Lung microvascular endothelial cell (primary cell): Measurements from ENCODE around the gene CLCN6. TPM values are rescaled to one million over a fixed set of nuclear protein-coding genes. Genes with fewer than 3 reads are reported as not detected.
A peak's percentile ranks its signal among the peaks of the same experiment; 100 is the strongest.

Experiments
- DNase-seq, 2 donors: peaks; one replicate each; pipeline versions ENCODE4 v3.0.0 to v3.0.0-alpha.2; 2010; ENCODE audit warnings: low read depth in 2 of 2
- total RNA-seq: library from RNA; depleted of rRNA; stranded (reverse); fragments of >200 nt; gene quantifications from 2 replicates; pipeline ENCODE4 v1.2.1, GENCODE V29; 2014

Gene CLCN6, protein sequence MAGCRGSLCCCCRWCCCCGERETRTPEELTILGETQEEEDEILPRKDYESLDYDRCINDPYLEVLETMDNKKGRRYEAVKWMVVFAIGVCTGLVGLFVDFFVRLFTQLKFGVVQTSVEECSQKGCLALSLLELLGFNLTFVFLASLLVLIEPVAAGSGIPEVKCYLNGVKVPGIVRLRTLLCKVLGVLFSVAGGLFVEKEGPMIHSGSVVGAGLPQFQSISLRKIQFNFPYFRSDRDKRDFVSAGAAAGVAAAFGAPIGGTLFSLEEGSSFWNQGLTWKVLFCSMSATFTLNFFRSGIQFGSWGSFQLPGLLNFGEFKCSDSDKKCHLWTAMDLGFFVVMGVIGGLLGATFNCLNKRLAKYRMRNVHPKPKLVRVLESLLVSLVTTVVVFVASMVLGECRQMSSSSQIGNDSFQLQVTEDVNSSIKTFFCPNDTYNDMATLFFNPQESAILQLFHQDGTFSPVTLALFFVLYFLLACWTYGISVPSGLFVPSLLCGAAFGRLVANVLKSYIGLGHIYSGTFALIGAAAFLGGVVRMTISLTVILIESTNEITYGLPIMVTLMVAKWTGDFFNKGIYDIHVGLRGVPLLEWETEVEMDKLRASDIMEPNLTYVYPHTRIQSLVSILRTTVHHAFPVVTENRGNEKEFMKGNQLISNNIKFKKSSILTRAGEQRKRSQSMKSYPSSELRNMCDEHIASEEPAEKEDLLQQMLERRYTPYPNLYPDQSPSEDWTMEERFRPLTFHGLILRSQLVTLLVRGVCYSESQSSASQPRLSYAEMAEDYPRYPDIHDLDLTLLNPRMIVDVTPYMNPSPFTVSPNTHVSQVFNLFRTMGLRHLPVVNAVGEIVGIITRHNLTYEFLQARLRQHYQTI
- 5.2 and 7.5 TPM in 2 replicates for total RNA-seq

DNA sequence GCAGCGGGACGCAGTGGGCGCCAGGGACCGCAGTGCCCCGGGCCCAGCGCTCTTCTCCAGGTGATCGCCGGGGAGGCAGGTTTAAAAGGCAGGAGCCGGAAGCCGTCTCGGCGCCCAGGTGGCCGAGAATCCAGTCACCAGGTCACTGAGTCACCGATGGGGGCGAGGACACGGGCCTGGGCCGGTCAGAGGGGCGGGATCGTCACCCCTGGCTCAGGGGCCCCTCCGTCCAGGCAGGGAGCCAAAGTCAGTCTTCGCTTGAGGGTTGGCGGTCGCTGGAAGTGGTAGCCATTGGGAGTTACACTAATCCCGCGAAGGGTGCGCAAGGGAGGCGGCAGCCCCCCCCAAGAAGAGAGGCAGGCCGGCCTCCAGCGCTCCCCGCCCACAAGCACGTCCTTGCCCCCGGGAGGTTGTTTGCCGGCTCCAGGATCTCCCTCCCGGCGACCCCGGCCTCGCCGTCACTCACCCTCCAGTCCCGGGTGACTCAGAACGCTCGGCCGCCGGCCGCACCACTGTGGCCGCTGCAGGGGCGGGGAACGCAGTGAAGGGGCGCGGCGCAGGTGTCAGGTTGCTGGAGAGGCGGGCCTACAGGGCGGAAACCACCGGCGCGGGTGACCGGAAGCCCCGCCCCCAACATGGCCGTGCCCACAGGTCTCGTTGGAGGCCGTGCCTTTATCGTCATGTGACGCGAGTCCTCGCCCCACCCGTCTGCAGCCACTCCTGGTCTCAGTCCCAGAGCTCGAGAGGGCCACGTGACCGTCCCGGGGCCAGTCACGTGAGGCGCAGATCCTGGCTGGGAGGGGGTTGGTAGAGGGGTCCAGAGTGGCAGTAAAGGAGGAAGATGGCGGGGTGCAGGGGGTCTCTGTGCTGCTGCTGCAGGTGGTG, at the start of gene CLCN6, which contains the start of gene MTHFR:
Gene CLCN6 (plus strand): TSS at position 770 of the 885 bp plus-strand sequence. CDS start 72 bp downstream, at position 842.
Gene MTHFR (minus strand): TSS at position 543 of the 885 bp plus-strand sequence. CDS start 2,848 bp downstream, outside the sequence.
- DNase-seq = peak; percentile 99 to 100

DNA sequence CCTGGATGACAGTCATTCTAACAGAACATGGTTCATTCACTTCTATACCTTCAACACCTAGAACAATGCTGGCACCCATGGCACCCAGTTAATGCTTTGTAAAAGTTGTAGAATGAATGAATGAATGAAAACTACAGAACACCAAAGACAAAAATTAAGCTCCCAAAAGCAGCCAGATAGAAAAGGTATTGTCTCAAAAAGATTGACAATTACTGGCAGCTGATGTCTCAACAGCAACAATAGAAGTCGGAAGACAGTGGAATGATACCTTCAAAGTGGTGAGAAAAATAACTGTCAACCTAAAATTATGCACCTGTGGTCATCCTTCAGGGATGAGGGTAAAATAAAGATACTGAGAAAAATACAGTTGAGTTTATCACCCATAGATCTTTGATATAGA, 48.9 kb upstream of the CLCN6 start:
- DNase-seq = no peak

DNA sequence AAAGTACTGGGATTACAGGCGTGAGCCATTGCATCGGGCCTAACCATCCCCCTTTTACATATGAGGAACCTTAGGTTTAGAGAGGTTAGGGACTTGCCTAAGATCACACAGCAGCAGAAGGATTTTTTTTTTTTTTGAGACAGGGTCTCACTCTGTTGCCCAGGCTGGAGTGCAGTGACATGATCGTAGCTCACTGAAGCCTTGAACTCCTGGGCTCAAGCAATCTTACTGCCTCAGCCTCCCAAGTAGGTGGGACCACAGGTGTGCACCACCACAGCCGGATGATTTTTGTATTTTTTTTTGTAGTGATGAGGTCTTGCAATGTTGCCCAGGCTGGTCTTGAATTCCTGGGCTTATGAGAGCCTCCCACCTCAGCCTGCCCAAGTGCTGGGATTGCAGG, 46.2 kb upstream of the CLCN6 start:
- DNase-seq = no peak

DNA sequence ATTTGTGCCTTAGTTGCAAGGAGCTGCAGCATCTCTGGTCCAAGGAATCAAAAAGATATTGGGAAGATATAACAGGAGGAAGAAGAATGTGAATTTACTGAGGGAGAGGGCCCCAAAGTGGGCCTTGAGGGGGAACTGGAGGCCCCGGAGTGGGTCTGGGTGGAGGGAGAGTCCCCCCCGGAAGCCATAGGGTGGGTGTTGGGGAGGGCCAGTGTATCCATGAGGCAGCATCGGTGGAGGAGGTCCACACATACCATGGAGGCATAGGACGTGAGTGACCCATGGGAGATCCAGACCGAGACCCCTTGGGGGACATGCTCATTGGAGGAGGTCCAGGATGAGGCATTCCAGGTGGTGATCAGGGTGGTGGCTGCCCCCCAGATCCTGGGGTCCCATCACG, 44.7 kb upstream of the CLCN6 start:
- no peak for DNase-seq

DNA sequence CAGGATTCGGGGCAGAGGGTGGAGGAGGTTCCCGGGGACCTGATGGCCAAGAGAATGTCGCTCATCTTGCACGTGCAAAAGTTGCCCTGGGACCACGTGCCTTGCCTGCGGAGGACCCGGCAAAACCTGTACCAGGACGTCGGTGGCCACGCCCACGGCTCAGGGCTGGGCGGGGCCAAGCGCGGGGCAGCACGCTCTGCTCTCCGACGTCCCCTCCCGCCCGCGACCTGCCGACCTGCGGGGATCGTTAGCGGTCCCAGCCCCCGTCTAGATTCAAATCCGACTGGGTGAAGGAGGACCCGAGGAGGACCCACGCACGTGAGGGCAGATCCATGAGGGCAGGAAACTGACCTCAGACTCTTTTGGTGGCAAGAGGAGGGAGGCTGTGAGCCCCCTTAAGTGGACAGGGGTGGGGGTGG, 44.0 kb upstream of the CLCN6 start, which contains the start of gene C1orf167:
Gene C1orf167 (plus strand): TSS at position 206 of the 419 bp plus-strand sequence. CDS start 2,208 bp downstream, outside the sequence.
- no peak for DNase-seq

DNA sequence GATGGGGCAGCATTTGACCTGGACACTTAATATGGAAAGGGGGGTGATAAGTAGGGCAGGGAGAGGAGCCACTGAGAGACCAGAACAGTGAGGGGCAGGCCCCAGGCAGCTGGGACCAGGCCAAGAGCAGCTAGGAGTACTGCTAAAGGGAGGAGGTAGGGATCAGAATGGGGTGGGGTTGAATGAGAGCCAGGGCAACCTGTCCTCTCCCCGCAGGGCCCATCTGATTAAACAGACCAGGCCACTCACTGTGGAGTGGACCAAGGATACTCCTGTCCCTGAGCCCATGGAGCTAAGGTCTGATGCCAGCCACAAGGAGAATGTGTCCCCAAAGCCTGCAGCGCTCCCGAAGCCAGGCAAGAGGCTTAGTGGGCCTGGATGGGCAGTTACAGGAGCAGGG, 41.9 kb upstream of the CLCN6 start:
- no peak for DNase-seq

DNA sequence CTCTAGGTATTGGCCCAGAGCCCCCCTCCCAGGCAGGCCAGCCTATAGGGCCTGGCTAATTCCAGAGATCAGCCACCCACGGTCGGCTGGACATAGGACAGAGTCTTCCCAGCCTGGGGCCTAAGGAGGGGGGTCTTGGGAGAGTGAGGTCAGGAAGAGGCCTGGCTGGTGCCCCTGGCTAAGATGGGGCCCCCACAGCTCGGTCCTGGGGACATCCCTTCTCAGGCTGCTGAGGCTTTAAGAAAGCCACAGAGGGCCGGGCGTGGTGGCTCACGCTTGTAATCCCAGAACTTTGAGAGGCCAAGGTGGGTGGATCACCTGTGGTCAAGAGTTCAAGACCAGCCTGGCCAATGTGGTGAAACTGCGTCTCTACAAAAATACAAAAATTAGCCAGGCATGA, 41.5 kb upstream of the CLCN6 start:
- DNase-seq = no peak

DNA sequence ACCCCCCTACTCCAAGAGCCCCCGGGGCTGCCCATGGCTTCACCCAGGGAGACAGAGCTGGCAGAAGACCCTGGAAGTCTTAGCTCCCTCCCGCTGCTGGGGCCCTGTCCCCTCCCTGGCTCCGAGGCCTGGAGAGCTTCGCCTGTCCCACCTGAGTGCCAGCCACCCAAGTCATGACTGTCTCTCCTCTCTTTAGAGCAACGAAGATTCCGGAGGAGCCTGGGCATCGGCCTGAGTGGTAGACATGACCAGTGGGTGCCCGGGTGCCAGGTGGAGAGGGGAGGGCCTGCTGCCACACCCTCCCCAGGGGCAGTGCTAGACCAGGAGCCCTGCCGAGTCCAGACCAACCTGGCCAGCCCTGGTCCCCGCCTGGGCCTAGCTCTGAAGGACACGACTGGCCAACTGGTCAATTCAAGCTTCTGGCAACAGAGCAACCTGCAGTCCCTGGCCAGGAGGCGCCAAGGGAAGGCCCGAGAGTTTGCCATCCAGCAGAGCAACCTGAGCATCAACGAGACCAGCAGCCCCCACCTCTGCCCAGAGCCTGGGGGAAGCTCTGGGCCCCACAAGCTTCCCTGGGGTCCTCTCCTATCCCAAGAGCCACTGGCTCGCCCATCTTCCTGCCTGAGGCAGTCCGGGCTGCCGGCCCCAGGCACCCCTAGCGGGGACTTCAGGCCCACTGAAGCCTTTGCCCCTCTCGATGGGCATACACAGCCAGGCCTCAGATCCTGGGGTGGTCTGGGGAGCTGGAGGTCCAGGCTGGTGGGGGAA, 40.1 kb upstream of the CLCN6 start:
- DNase-seq = no peak

DNA sequence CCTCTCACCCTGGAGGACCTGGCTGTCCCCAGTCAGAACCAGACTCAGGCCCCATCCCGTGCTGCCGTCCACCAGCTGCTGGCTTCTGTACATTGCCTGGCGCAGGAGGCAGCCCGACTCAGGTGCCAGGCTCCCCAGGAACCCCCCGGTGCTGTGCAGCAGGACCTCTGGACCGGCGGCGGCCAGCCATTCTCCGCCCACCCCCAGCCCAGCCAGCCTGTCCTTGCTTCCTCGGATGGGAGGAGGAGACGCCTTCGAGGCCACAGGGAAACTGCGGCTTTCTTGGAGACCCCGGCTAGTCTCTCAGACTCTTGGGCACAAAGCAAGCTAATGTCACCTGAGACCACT, 39.6 kb upstream of the CLCN6 start:
- DNase-seq = no peak

DNA sequence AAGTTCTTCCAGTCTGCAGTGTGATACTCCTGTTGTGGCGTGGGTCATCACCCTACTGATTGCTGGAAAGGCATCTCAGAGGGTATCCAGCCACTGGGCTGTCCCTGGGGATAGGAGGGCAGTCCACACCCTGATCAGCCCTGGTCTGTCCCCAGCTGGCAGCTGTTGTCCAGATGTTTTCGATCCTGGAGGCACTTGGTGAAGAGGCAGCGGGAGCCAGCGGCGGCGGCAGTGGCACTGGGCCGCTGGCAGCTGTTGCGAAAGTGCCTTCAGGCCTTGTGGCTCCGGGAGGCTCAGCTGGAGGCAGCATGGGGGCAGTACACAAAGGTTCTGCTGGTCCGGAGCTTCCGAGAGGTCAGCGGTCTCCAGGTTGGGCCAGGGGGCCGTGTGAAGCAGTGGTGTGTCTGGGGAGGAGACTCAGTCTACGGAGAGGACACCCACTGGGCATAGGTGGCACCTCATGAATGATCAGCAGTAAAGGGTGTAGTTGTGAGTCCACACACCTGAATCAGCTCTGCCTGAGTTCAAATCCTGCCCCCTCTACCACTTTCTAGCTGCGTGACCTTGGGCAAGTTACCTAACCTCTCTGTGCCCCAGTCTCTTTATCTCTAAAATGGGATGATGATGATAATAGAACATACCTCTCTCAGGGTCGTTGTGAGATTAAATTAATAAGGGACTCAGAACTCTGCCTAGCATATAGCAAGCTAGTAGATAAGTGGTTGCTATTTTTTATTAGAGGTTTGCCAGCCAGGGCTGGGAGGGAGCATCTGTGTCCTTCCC, 37.9 kb upstream of the CLCN6 start:
- no peak for DNase-seq

DNA sequence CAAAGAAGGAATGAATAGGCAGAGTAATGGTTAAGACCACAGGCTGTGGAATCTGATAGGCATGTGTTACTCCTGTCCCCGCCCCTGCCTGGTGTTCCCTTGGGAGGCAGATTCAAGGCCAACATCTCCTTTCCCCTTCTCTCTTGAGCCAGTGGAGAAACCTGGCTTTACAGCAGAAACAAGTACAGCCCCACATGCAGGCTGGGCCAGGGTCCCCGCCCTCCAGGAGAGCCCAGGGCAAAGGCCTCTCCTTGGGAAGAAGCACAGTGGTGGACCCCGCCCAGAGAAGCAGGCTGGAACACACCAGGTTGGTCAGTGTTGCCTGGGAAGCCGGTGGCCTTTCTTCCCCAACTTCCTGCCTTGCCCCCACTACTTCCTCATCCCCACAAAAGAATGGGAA, 37.2 kb upstream of the CLCN6 start:
- no peak for DNase-seq

DNA sequence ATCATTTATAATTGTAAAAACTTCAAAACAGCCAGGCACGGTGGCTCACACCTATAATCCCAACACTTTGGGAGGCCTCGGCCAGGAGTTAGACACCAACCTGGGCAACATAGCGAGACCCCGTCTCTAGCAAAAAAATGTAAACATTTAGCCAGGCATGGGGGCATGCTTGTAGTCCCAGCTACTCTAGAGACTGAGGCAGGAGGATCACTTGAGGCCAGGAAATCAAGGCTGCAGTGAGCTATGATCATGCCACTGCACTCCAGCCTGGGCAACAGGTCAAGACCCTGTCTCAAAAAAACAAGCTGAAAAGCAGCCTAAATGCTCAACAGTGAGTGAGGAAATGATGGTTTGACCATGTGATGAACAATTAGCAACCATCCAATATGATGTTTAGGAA, 36.7 kb upstream of the CLCN6 start:
- no peak for DNase-seq

DNA sequence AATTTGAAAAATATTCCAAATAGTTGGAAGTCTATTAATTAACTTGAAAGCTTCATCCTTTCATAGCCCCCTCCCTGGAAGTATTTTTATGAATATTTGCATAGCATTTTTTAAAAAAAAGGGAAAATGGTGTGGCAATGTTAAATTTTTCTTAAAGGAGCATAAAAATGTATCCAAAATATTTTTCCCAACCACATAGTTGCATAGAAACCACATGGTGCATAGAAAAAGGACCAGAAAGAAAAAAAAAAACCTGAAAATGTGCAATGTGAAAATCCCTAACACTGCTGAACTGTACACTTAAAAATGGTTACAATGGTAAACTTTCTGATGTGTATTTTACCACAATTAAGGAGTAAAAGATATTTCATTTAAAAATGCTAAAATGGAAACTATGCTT, 36.0 kb upstream of the CLCN6 start:
- no peak for DNase-seq

DNA sequence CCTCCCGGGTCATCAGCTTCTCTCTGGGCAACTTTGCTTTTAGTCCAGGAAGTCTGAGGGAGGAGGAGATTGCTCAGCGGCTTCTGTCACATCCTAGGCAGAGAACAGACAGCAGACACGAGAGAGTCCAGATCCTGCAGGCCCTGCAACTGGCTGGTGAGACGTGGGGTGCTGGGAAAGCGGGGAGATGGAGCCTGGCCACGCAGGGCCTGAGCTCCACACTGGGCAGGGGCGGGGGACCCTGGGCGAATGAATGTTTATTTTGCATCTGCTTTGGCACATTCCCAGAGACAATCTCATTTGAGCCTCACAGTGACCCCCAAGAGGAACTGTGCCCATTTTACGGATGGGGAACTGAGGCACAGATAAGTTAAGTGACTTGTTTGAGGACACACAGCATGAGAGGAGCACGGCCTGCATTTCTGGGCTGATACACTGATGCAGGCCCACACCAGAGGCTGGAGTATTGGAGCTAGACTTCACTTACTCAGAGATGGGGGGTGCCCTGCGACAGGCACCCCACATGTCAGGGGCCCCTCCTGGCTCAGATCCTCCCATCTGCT, 34.4 kb upstream of the CLCN6 start:
- DNase-seq = no peak

DNA sequence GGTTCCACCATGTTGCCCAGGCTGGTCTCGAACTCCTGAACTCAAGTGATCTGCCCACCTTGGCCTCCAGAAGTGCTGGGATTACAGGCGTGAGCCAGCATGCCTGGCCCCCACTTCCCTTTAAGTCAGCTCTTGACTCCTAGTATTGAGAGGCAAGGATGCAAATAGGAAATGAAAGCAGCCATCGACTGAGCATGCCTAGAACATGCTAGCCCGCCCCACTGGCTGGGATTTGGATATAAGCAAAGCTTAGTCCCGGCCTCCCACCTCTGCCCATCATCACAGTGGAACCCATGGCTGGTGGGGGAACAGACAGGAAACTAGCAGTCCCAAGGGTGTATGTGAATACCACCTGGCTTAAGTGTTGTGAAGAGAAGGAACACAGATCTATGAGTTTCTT, 33.5 kb upstream of the CLCN6 start:
- DNase-seq = no peak

DNA sequence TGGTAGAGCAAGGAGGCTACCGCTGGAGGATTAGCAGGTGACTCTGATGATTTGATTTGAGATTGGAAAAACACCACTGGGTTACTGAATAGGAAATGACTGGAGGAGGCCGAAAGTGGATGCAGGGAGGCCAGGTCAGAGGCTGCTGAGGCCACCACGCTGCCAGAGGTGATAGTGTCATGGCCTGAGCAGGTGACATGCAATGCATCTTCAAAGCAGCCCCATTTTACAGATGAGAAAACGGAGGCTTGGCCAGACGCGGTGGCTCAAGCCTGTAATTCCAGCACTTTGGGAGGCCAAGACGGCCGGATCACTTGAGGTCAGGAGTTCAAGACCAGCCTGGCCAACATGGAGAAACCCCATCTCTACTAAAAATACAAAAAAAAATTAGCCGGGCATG, 31.2 kb upstream of the CLCN6 start:
- DNase-seq = no peak

DNA sequence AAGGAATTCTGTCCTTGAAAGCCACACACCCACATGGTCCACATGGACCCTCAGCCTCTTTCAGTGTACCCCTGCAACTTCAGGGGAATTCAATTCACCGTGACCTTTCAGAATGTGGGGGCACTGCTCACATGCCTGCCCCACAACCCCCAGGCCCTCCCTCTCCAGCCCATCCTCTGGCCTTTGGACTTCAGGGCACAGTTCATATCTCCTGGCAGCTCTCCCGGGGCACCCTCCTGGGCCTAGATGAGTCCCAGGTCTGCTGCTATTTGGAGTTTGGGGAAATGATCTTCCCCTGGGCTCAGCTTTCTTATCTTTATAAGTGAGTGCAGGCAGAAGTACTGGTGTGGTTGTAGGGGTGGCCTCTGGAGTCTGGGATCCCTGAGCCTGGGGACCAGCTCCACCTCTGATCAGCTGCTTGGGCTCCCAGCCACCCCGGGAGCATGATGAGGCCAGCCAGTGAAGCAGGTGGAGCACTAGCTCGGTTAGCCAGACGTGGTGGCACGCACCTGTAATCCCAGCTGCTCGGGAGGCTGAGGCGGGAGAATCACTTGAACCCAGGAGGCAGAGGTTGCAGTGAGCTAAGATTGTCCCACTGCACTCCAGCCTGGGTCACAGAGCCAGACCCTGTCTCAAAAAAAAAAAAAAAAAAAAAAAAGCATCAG, 28.2 kb upstream of the CLCN6 start:
- no peak for DNase-seq

DNA sequence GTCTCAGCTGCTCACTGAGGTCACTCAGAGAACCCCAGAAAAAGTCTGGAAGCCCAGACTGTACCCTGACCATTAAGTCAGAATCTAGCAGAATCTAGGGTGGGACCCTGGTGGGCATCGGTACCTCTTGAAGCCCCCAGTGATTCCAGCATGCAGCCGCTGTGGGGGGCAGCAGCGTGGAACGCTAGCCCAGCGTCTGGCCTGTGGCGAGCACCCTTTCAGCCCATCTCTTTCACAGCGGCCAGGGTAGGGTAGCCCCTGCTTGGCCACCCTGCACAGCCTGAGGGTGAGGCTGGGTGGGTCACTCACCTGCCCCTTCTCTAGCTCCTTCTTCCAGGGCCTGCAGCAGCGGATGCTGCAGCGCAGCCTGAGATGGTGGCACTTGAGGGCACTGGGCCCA, 27.7 kb upstream of the CLCN6 start:
- no peak for DNase-seq
